Right hindlimb (tissue), 1 donor: ENCODE results near the gene DLEC1.
A peak's percentile ranks its signal among the peaks of the same experiment; 100 is the strongest.

ENCODE experiments used
- DNase-seq: peaks from one replicate; pipeline ENCODE4 v3.0.0-alpha.2; 2018

Gene DLEC1

GRCh38 chr3:38039101-38039898 is at the start of gene DLEC1:
Gene DLEC1, plus strand, starts transcription at chr3:38039208. Its CDS starts 18 bp downstream, at chr3:38039226.
- peak; percentile 76 for DNase-seq

- no peak for DNase-seq
Measured at GRCh38 chr3:37989821-37990480, 49.1 kb upstream of the DLEC1 start.

GRCh38 chr3:37990527-37990926 is 48.5 kb upstream of the DLEC1 start, which contains the start of gene VILL:
Gene VILL, plus strand, starts transcription at chr3:37990786. Its CDS starts 2,887 bp downstream, at chr3:37993673.
- DNase-seq: peak; percentile 24

GRCh38 chr3:37991109-37991508 is 47.9 kb upstream of the DLEC1 start:
- peak; percentile 16 for DNase-seq

- DNase-seq: peak; percentile 15
Measured at GRCh38 chr3:37991823-37992222, 47.2 kb upstream of the DLEC1 start.

- peak; percentile 14 for DNase-seq
Measured at GRCh38 chr3:37992271-37993066, 46.5 kb upstream of the DLEC1 start.

GRCh38 chr3:37993067-37993455 is 45.9 kb upstream of the DLEC1 start:
- DNase-seq: no peak

- DNase-seq: peak; percentile 18
Measured at GRCh38 chr3:37993460-37993819, 45.6 kb upstream of the DLEC1 start.

- peak; percentile 89 for DNase-seq
Measured at GRCh38 chr3:37993820-37994638, 45.0 kb upstream of the DLEC1 start.

GRCh38 chr3:37994639-37994972 is 44.4 kb upstream of the DLEC1 start:
- DNase-seq: no peak

GRCh38 chr3:37995652-37996641 is 43.1 kb upstream of the DLEC1 start:
- peak; percentile 13 for DNase-seq

- peak; percentile 77 for DNase-seq
Measured at GRCh38 chr3:37996785-37997301, 42.2 kb upstream of the DLEC1 start.

- peak; percentile 27 for DNase-seq
Measured at GRCh38 chr3:37997342-37997741, 41.7 kb upstream of the DLEC1 start.

GRCh38 chr3:37997791-37998370 is 41.1 kb upstream of the DLEC1 start:
- DNase-seq: peak; percentile 35

- peak; percentile 15 for DNase-seq
Measured at GRCh38 chr3:37999836-38000235, 39.2 kb upstream of the DLEC1 start.

- no peak for DNase-seq
Measured at GRCh38 chr3:38000242-38000916, 38.6 kb upstream of the DLEC1 start.

GRCh38 chr3:38000965-38001455 is 38.0 kb upstream of the DLEC1 start:
- peak; percentile 16 for DNase-seq

- DNase-seq: peak; percentile 35
Measured at GRCh38 chr3:38001456-38002081, 37.4 kb upstream of the DLEC1 start.

- peak; percentile 18 for DNase-seq
Measured at GRCh38 chr3:38002291-38002876, 36.6 kb upstream of the DLEC1 start.
